GM18511 (cell line): ENCODE measurements around the gene MRGPRD.

ENCODE experiments used
- ATAC-seq: cut with Tn5 transposase; IDR thresholded peaks from one replicate; pipeline ENCODE4 v1.9.1; 2021; ENCODE audit warnings: mild to moderate bottlenecking, moderate library complexity; ENCODE audit not compliant: unreplicated experiment

Gene MRGPRD

GRCh38 chr11:68970921-68971636 is 9.7 kb downstream of the MRGPRD start:
- no peak for ATAC-seq

DNA sequence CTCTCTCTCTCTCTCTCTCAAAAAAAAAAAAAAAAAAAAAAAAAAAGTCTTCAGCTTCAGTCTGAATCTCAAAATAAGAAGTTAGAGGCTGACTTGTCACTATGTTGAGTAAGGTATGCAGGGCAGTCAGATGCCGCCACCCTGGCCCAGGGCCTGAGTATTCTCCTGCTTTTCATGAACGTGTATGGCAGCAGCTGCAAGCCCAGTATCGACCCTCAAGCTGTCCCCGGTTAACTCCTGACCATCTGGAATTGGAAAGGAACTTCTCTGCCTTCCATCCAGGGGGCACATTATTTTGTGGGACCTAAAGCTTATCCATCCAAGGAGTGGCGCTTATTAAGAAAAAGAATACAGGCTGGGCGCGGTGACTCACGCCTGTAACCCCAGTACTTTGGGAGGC is 11.4 kb downstream of the MRGPRD start:
- ATAC-seq: no peak

DNA sequence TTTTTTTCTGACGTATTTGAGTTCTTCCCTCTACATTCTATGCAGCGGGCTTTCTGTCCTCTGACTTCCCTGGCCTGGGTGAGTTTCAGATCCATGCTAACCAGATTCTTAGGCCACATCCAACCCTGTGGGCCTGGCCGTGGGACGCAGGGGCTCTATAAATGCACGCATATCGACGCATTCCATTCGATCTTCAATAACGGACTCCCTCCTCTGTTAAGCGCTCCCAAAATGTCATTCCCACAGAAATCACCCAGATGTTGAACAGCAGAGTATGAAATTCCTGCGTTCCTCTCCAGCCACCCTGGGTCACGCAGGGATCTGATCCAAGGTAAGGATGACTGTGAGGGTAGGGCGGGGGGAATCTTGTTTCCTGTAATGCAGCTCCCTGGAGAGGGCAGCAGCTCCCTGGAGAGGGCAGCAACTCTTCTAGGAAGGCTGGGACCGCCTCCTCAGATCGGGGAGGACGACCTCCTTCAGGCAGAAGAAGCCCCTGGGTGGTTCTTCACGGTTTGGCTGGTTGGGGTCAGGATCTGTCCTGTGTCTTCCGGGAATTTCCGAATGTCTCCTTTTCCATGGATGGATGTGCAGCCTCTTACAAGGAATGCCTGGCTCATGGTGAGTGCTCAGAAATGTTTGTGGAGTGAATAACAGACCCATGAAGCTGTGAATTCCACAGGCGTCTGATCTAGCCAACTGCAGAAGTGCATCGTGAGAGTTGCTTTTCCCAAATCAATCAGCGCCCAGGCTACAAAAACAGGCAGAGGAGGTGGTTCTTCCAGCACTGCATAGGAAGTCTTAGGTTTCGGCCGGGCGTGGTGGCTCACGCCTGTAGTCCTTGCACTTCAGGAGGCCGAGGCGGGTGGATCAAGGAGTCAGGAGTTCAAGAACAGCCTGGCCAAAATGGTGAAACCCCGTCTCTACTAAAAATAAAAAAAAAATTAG is 12.2 kb downstream of the MRGPRD start:
- no peak for ATAC-seq

GRCh38 chr11:68966894-68967780 is 13.6 kb downstream of the MRGPRD start:
- ATAC-seq: no peak

GRCh38 chr11:68965901-68966853 is 14.6 kb downstream of the MRGPRD start:
- ATAC-seq: no peak

GRCh38 chr11:68963779-68964178 is 17.0 kb downstream of the MRGPRD start:
- ATAC-seq: no peak

GRCh38 chr11:68962527-68963250 is 18.1 kb downstream of the MRGPRD start:
- no peak for ATAC-seq

DNA sequence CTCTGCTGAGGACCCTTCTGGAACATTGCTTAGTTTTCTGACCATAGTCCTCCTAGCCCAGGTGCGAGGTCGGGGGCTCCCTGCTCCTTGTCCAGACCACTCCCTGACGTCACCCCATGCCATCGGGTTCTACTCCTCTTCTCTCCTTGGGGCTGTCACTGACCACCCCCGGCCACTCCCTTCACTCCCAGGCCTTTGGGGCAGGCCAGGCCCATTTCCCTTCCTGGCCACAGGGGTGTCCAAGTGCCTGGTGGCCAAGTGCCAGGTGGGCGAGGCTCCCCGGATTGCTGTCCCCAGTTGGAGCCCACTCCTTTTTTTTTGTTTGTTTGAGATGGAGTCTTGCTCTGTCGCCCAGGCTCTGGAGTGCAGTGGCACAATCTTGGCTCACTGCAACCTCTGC is 19.5 kb downstream of the MRGPRD start:
- no peak for ATAC-seq

DNA sequence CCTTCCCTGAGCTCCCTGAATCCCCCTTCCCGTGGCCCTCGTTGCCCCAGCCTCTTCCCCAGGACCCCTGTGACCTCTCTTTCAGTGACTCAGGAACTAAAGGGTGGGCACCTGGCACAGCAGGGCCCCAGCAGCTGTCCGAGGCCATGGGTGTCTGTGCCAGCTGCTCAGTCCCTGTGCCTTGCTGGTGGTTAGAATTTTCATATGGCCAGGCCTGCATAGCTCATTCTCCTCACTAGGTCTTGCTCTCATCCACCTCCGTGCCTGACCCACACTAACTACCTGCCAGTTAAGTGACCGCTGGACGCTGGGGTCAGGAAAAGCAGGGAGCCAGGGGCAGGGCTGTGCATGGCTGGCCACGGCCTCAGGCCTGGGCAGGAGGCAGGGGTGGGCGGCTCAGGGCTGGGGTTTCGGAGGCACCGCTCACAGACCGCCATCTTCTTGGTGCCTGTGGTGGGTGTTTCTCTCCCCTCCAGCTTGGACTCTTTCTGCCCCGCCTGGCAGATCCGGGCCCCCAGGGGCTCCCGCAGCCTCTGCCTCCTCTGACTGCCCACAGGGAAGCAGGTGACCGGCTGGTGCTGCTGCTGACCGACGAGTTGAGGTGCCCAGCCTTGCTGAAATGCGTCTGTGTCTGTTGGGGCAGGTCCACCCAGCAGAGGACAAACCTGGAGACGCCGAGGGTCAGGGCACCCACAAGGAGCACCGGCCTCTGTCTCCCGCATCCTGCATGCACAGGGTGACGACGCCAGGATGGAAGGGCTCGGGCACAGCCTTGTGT is 20.3 kb downstream of the MRGPRD start:
- ATAC-seq: no peak

DNA sequence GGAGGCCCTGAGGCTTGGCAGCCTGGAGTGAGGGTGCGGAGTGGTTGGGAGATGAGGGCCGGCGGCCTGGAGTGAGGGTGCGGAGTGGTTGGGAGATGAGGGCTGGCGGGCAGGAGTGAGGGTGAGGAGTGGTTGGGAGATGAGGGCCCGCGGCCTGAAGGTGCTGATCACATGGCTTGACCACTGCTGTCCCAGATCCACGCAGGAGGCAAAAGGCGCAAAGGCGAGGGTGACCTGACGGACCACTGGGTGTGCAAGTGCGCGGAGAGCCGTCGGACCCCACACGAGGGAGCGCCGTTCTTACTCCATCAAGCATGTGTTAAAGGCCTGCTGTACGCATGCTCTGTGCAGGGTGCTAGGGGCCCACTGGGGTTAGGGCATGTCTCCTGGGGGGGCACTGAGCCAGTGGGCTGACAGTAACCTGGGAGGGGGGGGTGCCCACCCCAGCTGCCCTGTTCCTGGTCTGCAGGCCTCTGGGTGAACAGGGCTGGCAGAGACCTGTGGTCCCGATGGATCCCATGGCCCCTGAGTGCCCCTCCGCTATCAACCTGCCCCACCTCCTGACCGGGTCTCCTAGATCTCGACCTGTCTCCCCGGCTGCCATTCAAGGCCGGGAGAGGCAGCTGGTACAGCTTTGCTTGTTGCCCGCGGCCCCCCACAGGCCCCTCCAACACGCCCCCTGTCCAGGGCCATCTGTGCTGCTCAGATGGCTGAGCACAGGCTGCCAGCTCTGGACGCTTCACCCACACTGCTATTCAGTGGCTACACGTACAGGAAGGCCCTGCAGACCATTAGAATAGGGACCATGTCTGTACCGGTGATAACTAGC is 21.1 kb downstream of the MRGPRD start:
- ATAC-seq: no peak

DNA sequence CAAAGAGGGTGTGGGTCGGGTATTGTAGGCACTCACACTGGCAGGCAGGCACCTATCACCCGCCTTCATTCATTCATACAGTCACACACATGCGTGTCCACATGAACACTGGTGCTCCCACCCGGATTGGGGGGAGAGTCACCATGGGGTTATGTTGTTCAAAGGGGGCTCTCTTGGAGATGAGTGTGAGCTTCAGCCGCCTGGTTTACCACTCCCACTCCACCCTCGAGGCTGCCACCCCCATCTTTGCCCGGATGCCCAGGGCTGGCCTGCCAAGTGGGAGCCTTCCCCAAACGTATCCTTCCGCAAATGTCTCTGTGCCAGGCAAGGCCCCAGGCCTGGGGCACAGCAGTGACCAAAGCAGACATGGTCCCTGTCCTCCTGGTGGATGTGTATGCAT is 22.6 kb downstream of the MRGPRD start:
- ATAC-seq: no peak

GRCh38 chr11:68956547-68957254 is 24.1 kb downstream of the MRGPRD start:
- ATAC-seq: no peak

GRCh38 chr11:68956142-68956541 is 24.6 kb downstream of the MRGPRD start:
- no peak for ATAC-seq

DNA sequence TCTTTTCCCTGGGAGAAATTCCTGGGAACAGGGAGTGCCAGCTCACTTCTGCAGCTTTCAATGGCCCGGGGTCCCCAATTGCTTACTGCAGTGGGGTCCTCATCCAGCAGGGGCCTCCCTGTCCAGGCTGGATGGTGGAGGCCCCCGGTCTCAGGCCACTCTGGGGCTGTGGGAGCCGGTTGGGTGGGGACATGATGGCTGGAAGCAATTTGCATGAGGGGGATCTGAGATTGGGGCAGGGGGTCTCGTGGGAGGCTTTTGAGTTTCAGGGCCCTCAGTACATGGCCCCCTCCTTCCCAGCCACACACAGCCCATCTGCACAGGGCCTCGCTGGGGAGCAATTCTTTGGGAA is 25.2 kb downstream of the MRGPRD start:
- no peak for ATAC-seq

DNA sequence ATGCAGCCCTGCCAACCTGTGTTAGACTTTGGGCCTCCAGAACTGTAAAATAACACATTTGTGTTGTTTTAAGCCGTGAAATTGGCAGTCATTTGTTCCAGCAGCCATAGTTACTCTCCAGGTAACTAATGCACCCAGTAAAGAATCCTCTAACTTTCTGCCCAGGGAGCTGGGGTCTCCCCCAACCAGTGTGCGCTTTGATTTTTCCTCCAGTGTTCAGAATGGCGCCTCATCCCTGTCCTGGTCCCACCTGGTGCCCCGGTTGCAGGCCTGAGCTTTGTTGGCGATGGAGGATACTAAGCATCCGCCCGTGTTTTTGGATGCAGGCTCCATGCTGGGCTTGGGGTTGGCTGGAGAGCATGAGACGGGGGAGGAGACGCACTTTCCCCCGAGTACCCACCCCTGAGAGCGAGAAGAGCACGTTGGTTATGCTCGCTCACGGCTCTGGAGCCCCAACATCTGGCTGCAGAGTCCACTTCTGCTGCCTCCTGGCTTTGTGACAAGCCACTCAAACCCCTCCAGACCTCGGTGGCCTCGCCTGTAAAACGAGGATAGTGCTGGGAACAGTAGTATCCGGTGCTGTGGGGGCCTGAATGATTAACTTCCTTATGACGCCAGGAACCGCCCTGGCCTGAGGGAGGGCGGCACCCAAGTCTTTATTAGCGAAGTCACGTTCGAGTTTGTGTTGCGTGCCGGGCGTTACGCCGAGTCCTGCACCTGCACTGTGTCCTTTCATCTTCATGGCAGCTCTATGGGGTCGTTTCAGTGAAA is 25.8 kb downstream of the MRGPRD start:
- ATAC-seq: no peak

DNA sequence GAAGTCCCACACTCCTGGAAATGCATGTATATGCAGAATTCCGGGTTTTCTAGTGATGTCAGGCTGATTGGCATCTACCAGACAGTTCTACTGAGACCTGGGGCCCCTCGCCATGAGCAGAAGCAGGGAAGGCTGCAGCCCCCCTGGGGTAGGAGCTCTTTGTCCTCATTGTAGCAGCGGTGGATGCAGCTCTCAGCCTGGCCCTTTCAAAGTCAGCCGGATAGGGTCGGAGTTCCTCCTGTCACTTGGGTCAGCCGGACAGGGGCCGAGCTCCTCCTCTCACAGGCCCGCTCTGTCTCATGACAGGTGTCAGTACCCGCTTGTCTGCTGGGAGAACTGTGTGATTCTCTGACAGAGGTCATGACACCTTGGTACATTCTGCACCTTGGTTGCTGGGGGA is 30.0 kb downstream of the MRGPRD start:
- no peak for ATAC-seq
